ENCODE measurements around the gene FAM170B. TPM values are rescaled to one million over a fixed set of nuclear protein-coding genes. Genes with fewer than 3 reads are reported as not detected.

Gene FAM170B
- total RNA-seq, 1 donor from 2014 or later = not detected

DNA sequence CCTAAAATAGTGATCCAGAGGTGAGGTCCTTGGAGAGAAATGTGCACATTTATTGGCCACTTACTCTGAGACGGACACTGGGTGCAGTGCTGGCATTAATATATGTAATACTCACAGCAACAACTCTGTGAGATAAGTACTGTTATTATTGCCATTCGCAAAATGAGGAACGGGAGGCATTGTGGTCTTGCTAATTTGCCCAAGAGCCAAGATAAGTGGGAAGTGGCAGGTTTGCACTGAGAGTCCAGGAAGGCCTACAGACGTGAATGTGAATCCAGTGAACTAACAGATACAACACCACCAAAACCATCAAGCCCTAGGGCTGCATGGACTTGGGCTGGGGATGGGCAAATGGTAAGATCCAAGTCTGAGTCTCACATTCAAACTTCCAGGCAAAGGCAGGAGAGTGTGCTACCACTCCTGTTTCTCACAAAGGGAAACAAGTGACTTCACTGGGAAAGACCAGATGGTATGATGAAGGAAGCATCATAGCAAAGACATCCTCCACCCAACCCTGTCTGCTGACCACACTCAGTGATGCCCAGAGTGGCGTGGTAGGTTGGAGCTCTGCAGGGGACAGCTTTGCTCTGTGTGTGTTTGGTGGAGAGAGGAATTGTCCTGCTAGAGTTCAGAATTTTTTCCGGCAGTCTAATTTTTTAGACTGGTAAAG lies 35.1 kb upstream of the FAM170B start:
- no peak overlapping the region for H3K27ac Mint-ChIP-seq (ENCODE audit: unreplicated experiment)
- no peak for DNase-seq
- H3K4me3 Mint-ChIP-seq (ENCODE audit: unreplicated experiment) = no peak overlapping the region
- H3K36me3 Mint-ChIP-seq (ENCODE audit: unreplicated experiment) = peaks cover 5% of the 10 kb centered on the region
- no peak for TF ChIP-seq CTCF (IDR thresholded peaks at IDR 0.05; ENCODE audit: partially characterized antibody, unreplicated experiment)
- peaks cover 13% of the 10 kb centered on the region for H3K4me1 Mint-ChIP-seq (ENCODE audit: low read depth, unreplicated experiment)
- H3K9me3 Mint-ChIP-seq (ENCODE audit: unreplicated experiment) = peaks cover 8% of the 10 kb centered on the region
- H3K27me3 Mint-ChIP-seq (ENCODE audit: unreplicated experiment) = peaks cover 7% of the 10 kb centered on the region

DNA sequence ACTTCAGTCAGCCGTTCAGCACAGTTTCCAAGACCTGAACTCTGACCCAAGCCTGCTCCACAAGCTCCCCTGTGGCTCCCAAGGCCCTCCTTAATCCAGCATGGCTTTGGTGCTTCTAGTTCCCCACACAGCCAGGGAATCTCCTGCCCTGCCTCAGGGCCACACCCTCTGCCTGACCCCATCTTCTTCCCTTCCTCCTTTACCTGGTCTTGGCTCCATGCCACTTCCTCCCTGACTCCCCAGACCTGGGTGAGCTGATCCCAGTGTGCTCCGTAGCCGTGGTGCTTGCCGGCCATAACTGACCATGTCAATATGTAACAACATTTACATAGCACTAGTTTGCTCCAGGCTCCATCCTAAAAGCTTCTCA lies 34.3 kb upstream of the FAM170B start:
- peaks cover 10% of the 10 kb centered on the region for H3K4me1 Mint-ChIP-seq (ENCODE audit: low read depth, unreplicated experiment)
- peaks cover 7% of the 10 kb centered on the region for H3K27me3 Mint-ChIP-seq (ENCODE audit: unreplicated experiment)
- no peak overlapping the region for H3K27ac Mint-ChIP-seq (ENCODE audit: unreplicated experiment)
- no peak overlapping the region for H3K4me3 Mint-ChIP-seq (ENCODE audit: unreplicated experiment)
- TF ChIP-seq CTCF (IDR thresholded peaks at IDR 0.05; ENCODE audit: partially characterized antibody, unreplicated experiment) = no peak
- H3K9me3 Mint-ChIP-seq (ENCODE audit: unreplicated experiment) = peaks cover 6% of the 10 kb centered on the region
- DNase-seq = no peak
- peaks cover 5% of the 10 kb centered on the region for H3K36me3 Mint-ChIP-seq (ENCODE audit: unreplicated experiment)

DNA sequence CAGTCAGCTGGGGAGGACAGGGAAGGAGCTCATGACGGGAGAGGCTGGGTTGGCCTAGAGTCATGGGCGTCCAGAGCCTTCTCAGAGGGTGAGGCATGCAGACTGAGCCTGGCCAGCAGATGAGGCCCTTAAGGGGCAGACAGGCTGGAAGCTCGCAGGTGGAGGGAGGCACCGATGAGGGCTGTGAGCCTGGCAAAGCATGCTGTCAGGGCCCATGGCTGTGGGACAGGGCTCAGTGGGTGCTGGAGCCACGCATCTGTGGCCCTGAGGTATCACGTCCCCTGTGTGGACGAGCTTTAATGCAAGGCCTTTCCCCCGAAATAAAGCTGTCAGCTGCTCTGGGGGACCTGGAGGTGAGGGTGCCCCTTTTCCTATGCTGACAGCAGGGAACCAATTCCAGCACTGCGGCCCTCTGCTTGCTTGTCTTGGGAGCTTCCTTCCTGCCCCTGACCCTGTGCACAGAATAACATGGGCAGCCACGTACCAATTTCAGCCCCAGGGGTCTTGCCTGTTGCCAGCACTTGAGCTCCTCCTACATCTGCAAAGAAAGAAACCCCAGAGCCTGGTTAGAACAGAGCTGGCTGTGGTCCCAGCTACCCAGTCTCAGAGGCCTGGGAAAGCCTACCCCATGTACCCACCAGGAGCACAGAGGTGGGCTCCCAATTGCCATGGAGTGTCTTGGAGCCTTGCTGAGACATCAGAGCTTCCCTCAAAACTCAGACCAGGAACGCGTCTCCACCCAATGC lies 33.8 kb upstream of the FAM170B start:
- no peak overlapping the region for H3K4me3 Mint-ChIP-seq (ENCODE audit: unreplicated experiment)
- H3K4me1 Mint-ChIP-seq (ENCODE audit: low read depth, unreplicated experiment) = peaks cover 10% of the 10 kb centered on the region
- no peak for TF ChIP-seq CTCF (IDR thresholded peaks at IDR 0.05; ENCODE audit: partially characterized antibody, unreplicated experiment)
- DNase-seq = no peak
- peaks cover 6% of the 10 kb centered on the region for H3K9me3 Mint-ChIP-seq (ENCODE audit: unreplicated experiment)
- peaks cover 8% of the 10 kb centered on the region for H3K27me3 Mint-ChIP-seq (ENCODE audit: unreplicated experiment)
- no peak overlapping the region for H3K27ac Mint-ChIP-seq (ENCODE audit: unreplicated experiment)
- H3K36me3 Mint-ChIP-seq (ENCODE audit: unreplicated experiment) = peaks cover 5% of the 10 kb centered on the region

GRCh38 chr10:49166484-49167400 lies 32.9 kb upstream of the FAM170B start:
- TF ChIP-seq CTCF (IDR thresholded peaks at IDR 0.05; ENCODE audit: partially characterized antibody, unreplicated experiment) = no peak
- Mint-ChIP-seq H3K9me3 (ENCODE audit: unreplicated experiment) (peaks cover 3% of the 10 kb centered on the region), H3K27me3 (ENCODE audit: unreplicated experiment) (peaks cover 8% of the 10 kb centered on the region), H3K4me3 (ENCODE audit: unreplicated experiment) (no peak overlapping the region), H3K4me1 (ENCODE audit: low read depth, unreplicated experiment) (peaks cover 10% of the 10 kb centered on the region), H3K27ac (ENCODE audit: unreplicated experiment) (no peak overlapping the region), H3K36me3 (ENCODE audit: unreplicated experiment) (peaks cover 5% of the 10 kb centered on the region)
- no peak for DNase-seq
